GM20000 (cell line): Measurements from ENCODE around the gene CFAP74.

Source experiments
- DNase-seq: peaks from one replicate; pipeline ENCODE4 v3.0.0; 2012; ENCODE audit warnings: low spot score
- CTCF ChIP-seq: IDR thresholded peaks from 2 replicates; pipeline ENCODE4 v1.5.1; 2012; ENCODE audit warnings: mild to moderate bottlenecking, control low read depth; ENCODE audit errors: extremely low read depth, missing control alignments

Gene CFAP74

GRCh38 chr1:1975535-1975934 is 28.1 kb downstream of the CFAP74 start:
- DNase-seq = no peak
- TF ChIP-seq CTCF = no peak

- TF ChIP-seq CTCF = no peak
- DNase-seq = no peak
Observed at GRCh38 chr1:1974834-1975233, 28.8 kb downstream of the CFAP74 start.

GRCh38 chr1:1973716-1974642 is 29.6 kb downstream of the CFAP74 start:
- no peak for DNase-seq
- TF ChIP-seq CTCF = no peak

DNA sequence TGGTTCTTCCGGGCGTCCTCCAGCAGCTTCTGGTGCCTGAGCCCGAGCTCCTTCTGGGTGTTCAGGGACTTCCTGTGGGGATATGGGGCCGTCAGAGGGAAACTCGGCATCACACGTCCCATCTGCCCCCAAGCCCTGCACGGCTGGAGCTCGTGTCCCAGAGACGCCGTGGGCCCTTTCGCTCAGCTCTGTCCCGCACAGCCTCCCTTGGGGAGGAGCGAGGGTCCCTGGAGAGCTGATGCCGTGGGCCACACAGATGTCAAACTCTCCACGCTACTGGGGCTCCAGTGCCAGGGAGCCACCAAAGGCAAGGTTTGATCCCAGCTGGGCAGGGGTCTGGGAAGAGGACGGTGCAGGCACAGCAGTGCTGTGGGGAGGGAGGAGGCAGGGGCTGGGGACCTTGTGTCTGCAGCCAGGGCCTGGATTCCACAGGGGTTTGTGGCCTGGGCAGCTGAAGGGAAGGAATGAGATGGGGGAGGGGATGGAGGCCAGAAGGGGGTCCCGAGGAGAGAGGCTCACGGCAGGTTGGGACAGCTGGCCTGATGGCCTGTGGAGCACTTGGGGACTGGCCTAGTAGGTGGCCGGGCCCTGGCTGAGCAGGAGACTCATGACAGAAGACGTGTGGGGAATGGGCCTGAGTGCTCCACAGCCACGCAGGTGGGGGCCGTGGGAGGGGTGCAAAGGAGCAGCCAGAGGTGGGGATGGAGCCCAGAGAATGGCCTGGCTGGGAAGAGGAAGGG is 30.4 kb downstream of the CFAP74 start:
- no peak for TF ChIP-seq CTCF
- DNase-seq = no peak

DNA sequence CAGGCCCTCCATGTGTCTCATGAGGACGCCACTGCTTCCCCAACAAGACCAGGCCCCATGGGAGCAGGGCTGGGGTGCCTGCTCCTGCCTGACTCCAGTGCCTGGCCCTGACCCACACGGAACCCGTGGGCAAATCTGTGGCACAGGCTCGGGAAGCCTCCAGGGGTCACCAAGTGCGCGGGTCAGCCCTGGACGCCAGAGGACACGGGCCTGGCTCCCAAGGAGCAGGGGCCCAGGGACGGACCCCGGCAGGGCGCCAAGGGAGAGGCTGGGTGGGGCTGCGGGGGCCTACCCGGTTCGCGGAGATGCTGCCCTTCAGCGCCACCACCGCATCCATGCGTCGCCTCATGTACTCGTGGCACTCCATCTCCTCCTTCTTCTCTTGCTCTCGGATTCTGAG is 31.9 kb downstream of the CFAP74 start:
- no peak for DNase-seq
- TF ChIP-seq CTCF = no peak

DNA sequence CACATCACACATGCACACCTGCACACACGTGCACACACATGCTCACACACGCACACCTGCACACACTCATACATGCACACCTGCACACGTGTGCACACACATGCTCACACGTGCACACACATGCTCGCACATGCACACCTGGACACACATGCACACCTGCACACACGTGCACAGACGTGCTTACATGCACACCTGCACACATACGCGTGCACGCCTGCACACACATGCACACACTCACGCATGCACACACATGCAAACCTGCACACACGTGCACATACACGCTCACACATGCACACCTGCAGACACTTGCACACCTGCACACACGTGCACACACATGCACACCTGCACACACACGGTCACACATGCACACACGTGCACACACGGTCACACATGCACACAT is 32.6 kb downstream of the CFAP74 start:
- no peak for DNase-seq
- TF ChIP-seq CTCF = no peak
